ENCODE data around the gene KIAA0825.

Gene KIAA0825

GRCh38 chr5:94618493-94619328 lies at the start of gene KIAA0825, which contains the start of gene SLF1:
TSS of gene KIAA0825 (minus strand) at chr5:94618604. CDS start at chr5:94537126, 81,478 bp downstream.
TSS of gene SLF1 (plus strand) at chr5:94618669. CDS start at chr5:94628811, 10,142 bp downstream.
- Mint-ChIP-seq H3K36me3 (no peaks in the 10 kb centered on the region), H3K4me1 (peaks cover 34% of the 10 kb centered on the region), H3K4me3 (peak within 1 kb of the TSS; percentile 97), H3K27me3 (no peaks in the 10 kb centered on the region), H3K27ac (peak within 1 kb of the TSS; percentile 82), H3K9me3 (no peaks in the 10 kb centered on the region)
- ATAC-seq, result peak; percentile 99

- Mint-ChIP-seq H3K27me3 (no peaks in the 10 kb centered on the region), H3K4me3 (no peak overlapping the region), H3K9me3 (no peaks in the 10 kb centered on the region), H3K4me1 (no peaks in the 10 kb centered on the region), H3K27ac (no peak overlapping the region), H3K36me3 (peaks cover 38% of the 10 kb centered on the region)
- no peak for ATAC-seq
Observed at GRCh38 chr5:94667937-94668336, 49.5 kb upstream of the KIAA0825 start.

- no peaks in the 10 kb centered on the region for H3K4me1 Mint-ChIP-seq
- H3K36me3 Mint-ChIP-seq, result peaks cover 49% of the 10 kb centered on the region
- no peak for ATAC-seq
- H3K27me3 Mint-ChIP-seq, result no peaks in the 10 kb centered on the region
- no peak overlapping the region for H3K27ac Mint-ChIP-seq
- H3K9me3 Mint-ChIP-seq, result peaks cover 24% of the 10 kb centered on the region
- H3K4me3 Mint-ChIP-seq, result no peak overlapping the region
Observed at GRCh38 chr5:94661086-94661485, 42.7 kb upstream of the KIAA0825 start.

GRCh38 chr5:94660506-94660905 lies 42.1 kb upstream of the KIAA0825 start:
- Mint-ChIP-seq H3K9me3 (peaks cover 28% of the 10 kb centered on the region), H3K4me3 (no peak overlapping the region), H3K27me3 (no peaks in the 10 kb centered on the region), H3K27ac (no peak overlapping the region), H3K36me3 (peaks cover 54% of the 10 kb centered on the region), H3K4me1 (no peaks in the 10 kb centered on the region)
- no peak for ATAC-seq

- no peaks in the 10 kb centered on the region for H3K4me1 Mint-ChIP-seq
Observed at GRCh38 chr5:94658272-94658671, 39.9 kb upstream of the KIAA0825 start.

GRCh38 chr5:94649874-94650273 lies 31.5 kb upstream of the KIAA0825 start:
- H3K9me3 Mint-ChIP-seq, result peaks cover under 1% of the 10 kb centered on the region
- H3K4me3 Mint-ChIP-seq, result no peak overlapping the region
- H3K27me3 Mint-ChIP-seq, result no peaks in the 10 kb centered on the region
- no peaks in the 10 kb centered on the region for H3K4me1 Mint-ChIP-seq
- peaks cover 43% of the 10 kb centered on the region for H3K36me3 Mint-ChIP-seq
- ATAC-seq, result no peak
- H3K27ac Mint-ChIP-seq, result no peak overlapping the region

More at GRCh38 chr5:94658272-94658671, 39.9 kb upstream of the KIAA0825 start:
- Mint-ChIP-seq H3K27me3 (no peaks in the 10 kb centered on the region), H3K4me3 (no peak overlapping the region), H3K9me3 (peaks cover 34% of the 10 kb centered on the region), H3K36me3 (peaks cover 77% of the 10 kb centered on the region), H3K27ac (no peak overlapping the region)
- no peak for ATAC-seq

GRCh38 chr5:94646758-94647157 lies 28.4 kb upstream of the KIAA0825 start:
- Mint-ChIP-seq H3K4me3 (no peak overlapping the region), H3K36me3 (peaks cover 30% of the 10 kb centered on the region), H3K9me3 (no peaks in the 10 kb centered on the region), H3K27me3 (no peaks in the 10 kb centered on the region), H3K27ac (no peak overlapping the region), H3K4me1 (no peaks in the 10 kb centered on the region)
- no peak for ATAC-seq

- Mint-ChIP-seq H3K27me3 (no peaks in the 10 kb centered on the region), H3K4me1 (no peaks in the 10 kb centered on the region), H3K36me3 (peaks cover 46% of the 10 kb centered on the region), H3K4me3 (no peak overlapping the region), H3K9me3 (peaks cover 6% of the 10 kb centered on the region), H3K27ac (no peak overlapping the region)
- no peak for ATAC-seq
Observed at GRCh38 chr5:94645053-94645452, 26.6 kb upstream of the KIAA0825 start.

- no peaks in the 10 kb centered on the region for H3K27me3 Mint-ChIP-seq
- ATAC-seq, result no peak
- peaks cover 79% of the 10 kb centered on the region for H3K36me3 Mint-ChIP-seq
- peaks cover 17% of the 10 kb centered on the region for H3K4me1 Mint-ChIP-seq
- H3K4me3 Mint-ChIP-seq, result no peak overlapping the region
- H3K27ac Mint-ChIP-seq, result no peak overlapping the region
- H3K9me3 Mint-ChIP-seq, result peaks cover 12% of the 10 kb centered on the region
Observed at GRCh38 chr5:94640176-94640575, 21.8 kb upstream of the KIAA0825 start.

- Mint-ChIP-seq H3K4me3 (no peak overlapping the region), H3K27ac (peak overlapping the region; percentile 42), H3K9me3 (no peaks in the 10 kb centered on the region), H3K4me1 (peaks cover 24% of the 10 kb centered on the region), H3K36me3 (peaks cover 48% of the 10 kb centered on the region), H3K27me3 (no peaks in the 10 kb centered on the region)
- ATAC-seq, result peak; percentile 76
Observed at GRCh38 chr5:94632024-94632423, 13.6 kb upstream of the KIAA0825 start.

GRCh38 chr5:94627191-94627590 lies 8.8 kb upstream of the KIAA0825 start:
- Mint-ChIP-seq H3K27me3 (no peaks in the 10 kb centered on the region), H3K36me3 (peaks cover 16% of the 10 kb centered on the region), H3K9me3 (no peaks in the 10 kb centered on the region), H3K27ac (no peak overlapping the region), H3K4me1 (peaks cover 17% of the 10 kb centered on the region), H3K4me3 (no peak overlapping the region)
- ATAC-seq, result no peak

- no peak overlapping the region for H3K4me3 Mint-ChIP-seq
- no peaks in the 10 kb centered on the region for H3K27me3 Mint-ChIP-seq
- no peak for ATAC-seq
- H3K9me3 Mint-ChIP-seq, result no peaks in the 10 kb centered on the region
- H3K36me3 Mint-ChIP-seq, result no peaks in the 10 kb centered on the region
- no peak overlapping the region for H3K27ac Mint-ChIP-seq
- H3K4me1 Mint-ChIP-seq, result peaks cover 27% of the 10 kb centered on the region
Observed at GRCh38 chr5:94623877-94624276, 5.5 kb upstream of the KIAA0825 start.

GRCh38 chr5:94623011-94623410 lies 4.6 kb upstream of the KIAA0825 start:
- Mint-ChIP-seq H3K27ac (no peak overlapping the region), H3K9me3 (no peaks in the 10 kb centered on the region), H3K27me3 (no peaks in the 10 kb centered on the region), H3K36me3 (no peaks in the 10 kb centered on the region), H3K4me1 (peaks cover 27% of the 10 kb centered on the region), H3K4me3 (no peak overlapping the region)
- no peak for ATAC-seq

- no peak for ATAC-seq
- Mint-ChIP-seq H3K4me1 (peaks cover 34% of the 10 kb centered on the region), H3K4me3 (no peak overlapping the region), H3K27ac (no peak overlapping the region), H3K27me3 (no peaks in the 10 kb centered on the region), H3K9me3 (no peaks in the 10 kb centered on the region), H3K36me3 (no peaks in the 10 kb centered on the region)
Observed at GRCh38 chr5:94621763-94622162, 3.4 kb upstream of the KIAA0825 start.

- Mint-ChIP-seq H3K4me1 (peaks cover 34% of the 10 kb centered on the region), H3K9me3 (no peaks in the 10 kb centered on the region), H3K4me3 (no peak overlapping the region), H3K27ac (no peak overlapping the region), H3K27me3 (no peaks in the 10 kb centered on the region), H3K36me3 (no peaks in the 10 kb centered on the region)
- no peak for ATAC-seq
Observed at GRCh38 chr5:94620256-94620655, 1.9 kb upstream of the KIAA0825 start.

- Mint-ChIP-seq H3K9me3 (no peaks in the 10 kb centered on the region), H3K36me3 (no peaks in the 10 kb centered on the region), H3K27me3 (no peaks in the 10 kb centered on the region), H3K4me3 (peak overlapping the region; percentile 97), H3K27ac (peak overlapping the region; percentile 82), H3K4me1 (peaks cover 33% of the 10 kb centered on the region)
- ATAC-seq, result no peak
Observed at GRCh38 chr5:94618029-94618492, 343 bp downstream of the KIAA0825 start.
